ENCODE data around the gene TNS1.

DNA sequence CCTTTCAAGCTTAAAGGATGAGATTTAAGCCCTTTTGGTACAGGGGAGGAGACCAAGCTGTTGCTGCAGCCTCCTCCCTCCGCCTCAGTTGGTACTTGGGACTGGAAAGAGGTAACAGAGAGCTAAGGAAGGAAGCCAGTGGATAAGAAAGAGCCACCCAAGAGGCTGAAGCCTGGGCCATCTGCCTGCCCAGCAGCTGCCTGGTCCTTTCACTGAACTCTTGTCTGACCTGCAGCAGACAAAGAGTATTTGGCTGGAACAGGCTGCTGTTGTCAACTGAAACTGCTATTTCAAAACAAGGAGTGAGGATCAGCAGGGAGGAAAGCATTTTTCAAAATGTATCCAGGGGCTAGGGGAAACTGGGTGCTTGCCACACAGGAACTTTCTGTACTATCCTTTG is 30.3 kb downstream of the TNS1 start:
- TF ChIP-seq, protein P1, sequence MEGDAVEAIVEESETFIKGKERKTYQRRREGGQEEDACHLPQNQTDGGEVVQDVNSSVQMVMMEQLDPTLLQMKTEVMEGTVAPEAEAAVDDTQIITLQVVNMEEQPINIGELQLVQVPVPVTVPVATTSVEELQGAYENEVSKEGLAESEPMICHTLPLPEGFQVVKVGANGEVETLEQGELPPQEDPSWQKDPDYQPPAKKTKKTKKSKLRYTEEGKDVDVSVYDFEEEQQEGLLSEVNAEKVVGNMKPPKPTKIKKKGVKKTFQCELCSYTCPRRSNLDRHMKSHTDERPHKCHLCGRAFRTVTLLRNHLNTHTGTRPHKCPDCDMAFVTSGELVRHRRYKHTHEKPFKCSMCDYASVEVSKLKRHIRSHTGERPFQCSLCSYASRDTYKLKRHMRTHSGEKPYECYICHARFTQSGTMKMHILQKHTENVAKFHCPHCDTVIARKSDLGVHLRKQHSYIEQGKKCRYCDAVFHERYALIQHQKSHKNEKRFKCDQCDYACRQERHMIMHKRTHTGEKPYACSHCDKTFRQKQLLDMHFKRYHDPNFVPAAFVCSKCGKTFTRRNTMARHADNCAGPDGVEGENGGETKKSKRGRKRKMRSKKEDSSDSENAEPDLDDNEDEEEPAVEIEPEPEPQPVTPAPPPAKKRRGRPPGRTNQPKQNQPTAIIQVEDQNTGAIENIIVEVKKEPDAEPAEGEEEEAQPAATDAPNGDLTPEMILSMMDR (IDR thresholded peaks at IDR 0.05) = no peak
- TF ChIP-seq EZH2 (IDR thresholded peaks at IDR 0.05; ENCODE audit: borderline replicate concordance, insufficient read depth, low read depth, low read length, poor library complexity, severe bottlenecking) = no peak

Measured in B cell (primary cell).